HG03354 (cell line): ENCODE measurements around the gene NLRC4.
A peak's percentile ranks its signal among the peaks of the same experiment; 100 is the strongest.
"Not testable (repeated sequence)": the region's sequence is repeated elsewhere in the genome, so short reads cannot be mapped to it uniquely, and the experiment has no call there.

Experiments
- ATAC-seq: cut with Tn5 transposase; IDR thresholded peaks from one replicate; pipeline ENCODE4 v1.9.1; 2021; ENCODE audit warnings: mild to moderate bottlenecking; ENCODE audit not compliant: unreplicated experiment, poor library complexity, severe bottlenecking

NLRC4 gene

DNA sequence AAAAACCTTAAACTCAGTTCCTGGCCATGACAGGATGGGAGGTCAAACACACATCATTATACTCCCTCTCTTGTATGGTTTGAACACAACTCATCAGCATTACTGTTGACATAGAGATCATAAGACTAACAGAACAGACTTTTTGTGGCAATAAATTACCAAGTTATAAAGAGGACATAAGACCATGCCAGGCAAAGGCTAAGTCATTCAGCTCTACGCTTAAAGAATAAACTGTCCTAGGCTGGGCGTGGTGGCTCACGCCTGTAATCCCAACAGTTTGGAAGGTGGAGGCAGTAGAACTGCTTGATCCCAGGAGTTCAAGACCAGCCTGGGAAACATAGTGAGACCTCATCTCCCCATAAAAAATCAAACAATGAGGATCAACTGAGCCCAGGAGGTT lies 16.4 kb downstream of the NLRC4 start:
- no peak for ATAC-seq

DNA sequence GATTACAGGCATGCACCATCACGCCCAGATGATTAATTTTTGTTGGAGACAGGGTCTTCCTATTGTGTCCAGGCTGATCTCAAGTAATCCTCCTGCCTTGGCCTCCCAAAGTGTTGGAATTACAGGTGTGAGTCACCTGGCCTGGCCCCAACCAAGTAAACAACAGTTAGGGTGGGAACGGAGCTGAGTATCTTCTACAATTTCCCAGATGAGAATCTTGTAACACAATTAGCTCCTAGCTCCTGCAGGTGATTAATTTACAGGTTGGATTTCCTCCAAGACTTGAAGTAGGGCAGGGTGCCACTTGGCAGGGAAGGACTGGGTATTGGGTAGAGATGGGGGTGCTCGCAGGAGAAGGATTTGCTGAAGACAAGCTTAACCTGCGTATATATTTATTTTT lies 17.8 kb downstream of the NLRC4 start:
- ATAC-seq = no peak

DNA sequence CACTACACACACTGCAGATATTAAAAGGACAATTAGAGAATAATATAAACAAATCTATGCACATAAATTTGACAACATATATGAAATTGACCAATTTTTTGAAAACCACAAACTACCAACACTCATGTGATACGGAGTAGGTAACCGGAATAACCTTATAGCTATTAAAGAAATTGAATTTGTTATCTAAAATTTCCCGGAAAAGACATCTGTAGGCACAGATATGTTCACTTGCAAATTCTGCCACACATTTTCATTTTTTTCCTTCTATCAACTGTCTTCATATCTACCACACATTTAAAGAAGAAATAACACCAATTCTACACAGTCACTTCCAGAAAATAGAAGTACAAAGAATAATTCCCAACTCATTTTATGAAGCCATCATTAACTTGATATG lies 22.4 kb downstream of the NLRC4 start:
- ATAC-seq = no peak

DNA sequence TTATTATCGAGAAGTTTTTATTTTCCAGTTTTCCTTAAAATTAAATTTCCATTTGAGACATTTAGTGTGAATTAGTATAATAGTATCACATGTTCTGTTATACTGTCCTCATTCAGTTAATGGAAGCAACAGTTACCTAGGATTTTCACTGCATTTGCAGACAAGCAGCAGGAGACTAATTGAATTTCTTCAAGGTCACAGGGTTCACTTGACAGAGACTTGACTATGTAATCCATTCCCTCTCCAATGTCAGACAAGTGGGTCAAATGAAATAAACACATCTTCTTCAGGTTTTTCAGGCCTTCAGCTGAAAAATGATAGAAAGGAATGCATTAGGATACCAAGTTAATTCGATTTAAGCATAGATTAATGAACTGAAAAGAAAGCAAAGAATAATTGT lies 26.7 kb downstream of the NLRC4 start:
- no peak for ATAC-seq

DNA sequence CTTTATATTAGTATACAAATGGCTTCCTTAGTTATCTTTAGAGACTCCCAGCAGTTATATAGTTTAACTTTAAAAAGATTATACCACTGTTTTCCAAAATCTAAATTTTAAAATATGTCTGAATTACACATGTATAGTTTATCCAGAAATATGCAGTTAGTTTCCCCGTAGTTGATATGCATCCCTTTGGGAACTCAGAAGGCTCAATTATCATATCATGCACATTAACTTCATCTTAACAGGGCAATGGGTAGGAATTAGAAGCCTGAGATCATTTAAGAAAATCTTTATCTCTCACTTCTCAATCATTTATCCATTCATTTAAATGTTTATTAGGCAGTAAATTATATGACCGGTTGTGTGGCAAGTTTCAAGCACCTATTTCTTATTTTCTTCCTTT lies 27.2 kb downstream of the NLRC4 start:
- ATAC-seq = no peak

DNA sequence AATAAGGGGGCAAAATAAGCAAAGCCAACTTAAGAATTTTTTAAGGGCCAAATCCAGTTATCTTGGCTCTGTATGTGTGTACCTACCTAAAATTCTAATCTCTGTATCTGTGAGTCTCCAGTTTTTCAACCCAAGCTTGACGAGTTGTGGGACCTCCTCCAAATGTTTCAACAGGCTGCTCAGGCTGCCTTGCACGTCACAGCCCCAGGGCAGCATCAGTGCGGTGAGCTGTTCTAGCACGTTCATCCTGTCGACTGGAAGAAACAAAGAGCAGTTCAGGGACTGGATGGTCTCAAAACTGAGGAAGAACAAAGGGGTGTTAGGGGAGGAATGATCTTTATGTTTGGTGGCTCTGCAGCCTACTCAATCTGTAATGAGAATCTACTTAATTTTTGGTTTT lies 29.4 kb downstream of the NLRC4 start:
- no peak for ATAC-seq

DNA sequence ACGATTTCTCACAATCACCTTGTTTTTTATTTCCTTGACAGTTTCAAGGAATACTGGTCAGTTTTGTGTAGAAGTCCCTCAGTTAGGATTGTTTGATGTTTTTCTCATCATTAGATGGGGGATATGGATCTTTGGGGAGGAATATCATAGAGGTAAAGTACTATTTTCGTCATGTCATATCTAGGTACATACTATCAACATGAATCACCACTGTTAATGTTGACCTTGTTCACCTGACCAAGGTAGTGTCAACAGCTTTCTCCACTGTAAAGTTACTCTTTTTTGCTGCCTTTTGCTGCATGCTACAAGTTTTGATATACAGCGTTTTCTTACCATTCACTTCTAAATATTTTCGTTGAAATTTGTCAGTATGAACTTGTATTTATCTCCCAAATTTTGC lies 32.7 kb downstream of the NLRC4 start:
- no peak for ATAC-seq

DNA sequence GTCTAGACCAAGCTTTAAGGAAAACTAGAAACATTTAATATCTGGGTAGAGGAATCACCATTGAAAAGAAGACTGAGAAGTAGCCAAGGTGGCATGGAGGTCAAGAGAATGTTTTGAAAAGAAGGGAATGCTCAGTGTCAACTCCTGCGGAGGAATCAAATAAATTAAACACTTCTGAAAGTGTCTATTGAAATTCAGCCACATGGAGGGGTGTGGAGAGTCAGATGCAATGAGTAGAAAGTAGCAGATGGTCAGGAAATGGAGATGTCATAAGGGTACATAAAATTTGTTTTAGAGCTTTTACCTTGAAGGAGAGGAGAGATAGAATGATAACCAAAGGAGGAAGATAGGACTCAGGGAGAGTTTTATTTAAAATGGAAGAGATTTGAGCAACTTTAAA lies 35.1 kb downstream of the NLRC4 start:
- ATAC-seq = no peak

DNA sequence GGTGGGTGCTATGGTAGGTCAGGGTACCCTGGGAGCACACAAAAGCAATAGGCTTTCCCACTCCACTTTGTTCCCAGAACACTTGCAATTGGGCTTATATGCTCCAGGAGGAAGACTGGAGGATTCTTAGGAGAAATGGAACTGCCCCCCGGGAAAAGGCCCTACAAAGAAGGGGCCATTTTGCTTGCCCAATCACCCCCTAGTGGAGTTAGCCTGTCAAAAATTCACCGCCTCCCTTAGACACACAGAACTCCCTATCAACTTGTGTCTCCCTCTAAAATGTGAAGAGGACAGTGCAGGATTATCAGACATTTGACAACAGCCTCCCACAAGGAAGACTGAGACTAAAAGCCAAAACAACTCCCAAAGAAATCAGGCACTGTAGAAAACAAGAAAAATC lies 36.5 kb downstream of the NLRC4 start:
- ATAC-seq = no peak

DNA sequence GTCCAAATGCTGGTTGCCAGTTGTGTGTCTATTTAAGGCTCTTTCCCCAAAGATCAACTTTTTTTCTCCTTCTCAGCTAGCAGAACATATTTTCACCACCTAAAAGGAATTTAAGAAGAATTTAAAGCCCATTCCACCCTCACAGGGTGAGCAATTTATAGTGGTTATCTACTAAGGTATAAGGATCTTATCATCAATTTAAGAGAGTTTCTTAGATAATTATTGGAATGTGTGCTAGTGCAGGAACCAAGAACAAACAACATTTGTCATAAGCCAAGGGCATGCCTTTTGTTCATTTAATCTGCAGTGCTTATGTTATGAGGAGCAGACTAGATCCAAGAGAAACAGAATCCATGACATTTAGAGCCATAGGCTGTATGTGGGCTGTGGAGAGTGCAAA lies 37.2 kb downstream of the NLRC4 start:
- no peak for ATAC-seq

DNA sequence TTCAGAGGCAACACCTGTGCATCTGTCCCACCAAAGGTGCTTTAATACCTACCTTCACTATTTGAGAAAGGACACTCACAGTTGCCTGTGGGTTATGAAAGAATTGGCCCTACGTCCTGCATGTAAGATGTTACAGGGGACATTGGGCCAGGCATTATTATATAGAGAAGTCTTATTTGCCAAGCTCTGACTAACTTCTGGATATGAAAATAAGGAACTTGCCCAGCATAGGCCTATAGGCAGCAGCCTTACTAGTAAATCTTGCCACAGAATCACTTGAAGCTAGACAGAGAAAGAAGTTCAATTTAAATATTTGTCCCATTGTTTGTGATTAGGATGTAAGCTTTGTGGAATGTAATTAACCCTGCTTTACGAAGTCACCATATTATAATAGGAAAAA lies 41.7 kb downstream of the NLRC4 start:
- no peak for ATAC-seq

DNA sequence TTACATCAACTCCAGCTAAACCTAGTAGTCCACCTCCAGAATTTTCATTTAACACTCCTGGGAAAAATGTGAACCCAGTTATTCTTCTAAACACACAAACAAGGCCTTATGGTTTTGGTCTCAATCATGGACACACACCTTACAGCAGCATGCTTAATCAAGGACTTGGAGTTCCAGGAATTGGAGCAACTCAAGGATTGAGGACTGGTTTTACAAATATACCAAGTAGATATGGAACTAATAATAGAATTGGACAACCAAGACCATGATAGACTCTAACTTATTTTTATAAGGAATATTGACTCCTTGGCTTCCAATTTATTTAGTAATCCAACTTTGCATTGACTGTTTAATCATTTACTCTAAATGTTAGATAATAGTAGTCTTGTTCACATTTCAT lies 44.2 kb downstream of the NLRC4 start:
- no peak for ATAC-seq

DNA sequence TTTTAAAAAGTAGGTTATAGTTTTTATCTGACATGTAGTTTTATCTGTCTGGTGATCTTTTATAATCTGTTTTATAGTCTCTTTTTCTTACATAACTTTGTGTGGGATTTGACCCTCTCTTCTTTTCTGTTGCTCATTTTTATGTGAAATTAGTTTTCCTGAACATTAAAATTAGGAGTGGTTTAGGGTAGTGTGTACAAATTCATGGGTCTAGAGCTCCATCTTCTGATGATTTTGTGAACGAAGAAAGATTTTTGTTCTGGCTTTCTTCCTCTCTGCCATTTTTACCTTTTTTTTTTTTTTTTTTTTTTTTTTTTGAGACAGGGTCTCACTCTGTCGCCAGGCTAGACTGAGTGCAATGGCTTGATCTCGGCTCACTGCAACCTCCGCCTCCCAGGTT lies 52.4 kb downstream of the NLRC4 start:
- no peak for ATAC-seq

DNA sequence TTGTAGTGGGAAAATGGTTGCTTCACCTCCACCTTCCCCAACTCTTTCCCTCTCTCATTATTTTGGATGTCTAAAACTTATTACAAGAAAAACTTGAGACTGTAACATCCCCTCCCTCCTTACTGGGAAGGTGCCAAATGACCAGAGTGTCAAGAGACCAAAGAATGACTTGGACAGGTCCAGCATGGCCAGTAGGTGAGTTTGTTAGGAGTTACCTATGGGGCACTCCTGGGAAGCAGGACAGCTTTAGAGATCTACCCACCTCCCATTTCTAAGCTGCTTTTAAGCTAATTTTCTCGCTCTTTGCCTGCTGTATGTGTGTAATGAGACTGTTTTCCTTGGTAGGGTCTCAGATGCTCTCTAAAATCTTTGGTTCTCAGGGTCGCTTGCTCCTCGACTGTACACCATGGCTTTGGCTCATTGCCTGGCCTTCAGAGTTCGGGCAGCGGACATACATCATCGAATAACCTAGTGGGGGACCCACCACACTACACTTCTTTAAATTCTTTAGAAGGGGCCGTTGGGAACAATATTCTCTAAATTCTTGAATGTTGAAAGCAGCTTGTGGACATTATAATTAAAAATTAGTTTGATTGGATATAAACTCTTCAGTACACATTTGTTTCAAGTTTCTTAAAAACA lies 53.8 kb downstream of the NLRC4 start:
- ATAC-seq = no peak

DNA sequence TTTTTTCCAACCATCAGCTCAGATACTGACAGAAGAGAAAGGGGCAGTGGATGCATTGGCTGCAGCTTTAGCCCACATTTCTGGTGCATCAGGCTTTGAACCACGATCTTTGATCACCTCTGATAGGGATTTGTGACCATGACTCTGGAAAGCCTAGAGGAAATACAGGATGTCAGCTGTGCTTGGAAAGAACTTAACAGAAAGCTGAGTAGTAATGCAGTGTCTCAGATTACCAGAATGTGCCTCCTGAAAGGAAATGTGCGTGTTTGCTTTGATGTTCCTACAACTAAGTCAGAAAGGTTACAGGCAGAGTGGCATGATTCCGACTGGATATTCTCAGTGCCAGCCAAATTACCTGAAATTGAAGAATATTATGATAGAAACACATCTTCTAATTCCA lies 61.3 kb downstream of the NLRC4 start:
- not testable (repeated sequence) for ATAC-seq

DNA sequence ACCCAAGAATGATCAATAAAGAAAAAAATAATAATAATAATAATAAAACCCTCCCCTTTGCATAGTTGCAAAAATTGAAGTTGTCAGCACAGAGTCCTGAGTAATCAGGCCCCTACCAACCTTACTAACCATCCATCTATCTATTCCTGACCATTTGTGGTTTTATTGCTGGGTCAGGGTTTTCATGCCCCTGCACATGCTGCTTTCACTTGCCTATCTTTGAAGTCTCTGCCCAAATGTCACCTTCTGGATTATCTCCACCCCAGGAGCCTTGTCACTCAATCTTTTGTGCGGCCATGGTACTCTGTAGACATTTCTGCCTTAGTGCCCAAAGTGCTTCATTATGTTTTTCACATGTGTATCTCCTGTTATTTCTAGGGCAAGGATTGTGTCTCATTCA lies 63.9 kb downstream of the NLRC4 start:
- no peak for ATAC-seq

DNA sequence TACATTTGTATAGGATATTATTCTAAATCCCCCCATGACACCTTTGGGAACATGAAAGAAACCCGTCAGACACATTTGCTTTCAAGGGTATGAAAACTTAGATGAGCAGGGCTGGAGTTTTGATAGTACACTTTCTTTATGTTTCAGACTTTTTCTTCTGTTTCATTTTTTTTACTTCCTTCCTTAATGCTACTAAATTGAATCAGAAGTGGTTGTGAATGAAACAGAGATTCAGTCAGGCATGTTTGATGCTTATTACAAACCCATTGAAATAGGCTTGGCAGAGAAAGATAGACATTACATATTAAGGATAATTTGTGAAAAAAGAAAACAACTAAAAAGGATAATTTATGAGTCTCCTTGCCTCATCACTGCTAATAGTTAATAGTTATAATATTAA lies 72.3 kb downstream of the NLRC4 start:
- no peak for ATAC-seq

DNA sequence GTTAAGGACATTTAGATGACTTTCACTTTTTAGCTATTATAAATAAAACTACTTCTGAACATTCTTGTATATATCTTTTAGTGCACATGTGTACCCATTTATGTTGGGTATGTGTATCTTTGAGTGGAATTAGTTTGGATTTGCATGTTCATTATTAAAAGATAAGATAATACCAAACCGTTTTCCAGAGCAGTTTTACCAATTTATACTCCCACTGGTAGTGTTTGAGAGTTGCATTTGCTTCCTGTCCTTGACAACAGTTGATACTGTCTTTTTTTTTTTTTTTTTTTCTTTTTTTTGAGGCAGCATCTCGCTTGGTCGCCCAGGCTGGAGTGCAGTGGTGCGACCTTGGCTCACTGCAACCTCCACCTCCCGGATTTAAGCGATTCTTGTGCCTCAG lies 75.7 kb downstream of the NLRC4 start:
- peak; percentile 16 for ATAC-seq

DNA sequence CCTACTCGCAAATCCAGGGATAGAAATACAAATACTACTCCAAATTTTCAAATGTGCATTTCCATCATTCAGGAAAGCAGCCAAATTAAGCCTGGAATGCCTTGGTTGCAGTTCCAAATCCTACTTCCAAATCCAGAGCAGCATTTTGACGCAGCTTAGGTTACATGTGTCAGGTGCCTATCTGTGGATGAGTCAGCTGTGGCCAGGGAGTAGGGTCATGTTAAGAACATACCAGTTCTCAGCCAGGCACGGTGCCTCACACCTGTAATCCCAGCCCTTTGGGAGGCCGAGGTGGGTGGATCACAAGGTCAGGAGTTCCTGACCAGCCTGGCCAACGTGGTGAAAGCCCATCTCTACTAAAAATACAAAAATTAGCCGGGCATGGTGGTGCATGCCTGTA lies 82.0 kb downstream of the NLRC4 start:
- no peak for ATAC-seq
